KOPT-K1 (cell line): ENCODE results near the gene ADAMTS14.
"Not testable (repeated sequence)": the region's sequence is repeated elsewhere in the genome, so short reads cannot be mapped to it uniquely, and the experiment has no call there.

ENCODE experiments used
- H3K27ac ChIP-seq: fragments of 200-600 bp; sonication (generic); 2 replicates; pipeline ENCODE4 v1.5.1; 2016; ENCODE audit warnings: antibody characterized with exemption, mild to moderate bottlenecking, low read depth, low read length; ENCODE audit not compliant: poor library complexity, severe bottlenecking
- H3K36me3 ChIP-seq: fragments of 200-600 bp; sonication (generic); 2 replicates; pipeline ENCODE4 v1.5.1; 2017; ENCODE audit warnings: antibody characterized with exemption, mild to moderate bottlenecking, low read length, moderate library complexity; ENCODE audit not compliant: insufficient read depth
- H3K9me3 ChIP-seq: fragments of 200-600 bp; sonication (generic); 2 replicates; pipeline ENCODE4 v1.5.1; 2017; ENCODE audit warnings: antibody characterized with exemption, low read length, mild to moderate bottlenecking; ENCODE audit not compliant: insufficient read depth, poor library complexity, severe bottlenecking

ADAMTS14 gene, protein sequence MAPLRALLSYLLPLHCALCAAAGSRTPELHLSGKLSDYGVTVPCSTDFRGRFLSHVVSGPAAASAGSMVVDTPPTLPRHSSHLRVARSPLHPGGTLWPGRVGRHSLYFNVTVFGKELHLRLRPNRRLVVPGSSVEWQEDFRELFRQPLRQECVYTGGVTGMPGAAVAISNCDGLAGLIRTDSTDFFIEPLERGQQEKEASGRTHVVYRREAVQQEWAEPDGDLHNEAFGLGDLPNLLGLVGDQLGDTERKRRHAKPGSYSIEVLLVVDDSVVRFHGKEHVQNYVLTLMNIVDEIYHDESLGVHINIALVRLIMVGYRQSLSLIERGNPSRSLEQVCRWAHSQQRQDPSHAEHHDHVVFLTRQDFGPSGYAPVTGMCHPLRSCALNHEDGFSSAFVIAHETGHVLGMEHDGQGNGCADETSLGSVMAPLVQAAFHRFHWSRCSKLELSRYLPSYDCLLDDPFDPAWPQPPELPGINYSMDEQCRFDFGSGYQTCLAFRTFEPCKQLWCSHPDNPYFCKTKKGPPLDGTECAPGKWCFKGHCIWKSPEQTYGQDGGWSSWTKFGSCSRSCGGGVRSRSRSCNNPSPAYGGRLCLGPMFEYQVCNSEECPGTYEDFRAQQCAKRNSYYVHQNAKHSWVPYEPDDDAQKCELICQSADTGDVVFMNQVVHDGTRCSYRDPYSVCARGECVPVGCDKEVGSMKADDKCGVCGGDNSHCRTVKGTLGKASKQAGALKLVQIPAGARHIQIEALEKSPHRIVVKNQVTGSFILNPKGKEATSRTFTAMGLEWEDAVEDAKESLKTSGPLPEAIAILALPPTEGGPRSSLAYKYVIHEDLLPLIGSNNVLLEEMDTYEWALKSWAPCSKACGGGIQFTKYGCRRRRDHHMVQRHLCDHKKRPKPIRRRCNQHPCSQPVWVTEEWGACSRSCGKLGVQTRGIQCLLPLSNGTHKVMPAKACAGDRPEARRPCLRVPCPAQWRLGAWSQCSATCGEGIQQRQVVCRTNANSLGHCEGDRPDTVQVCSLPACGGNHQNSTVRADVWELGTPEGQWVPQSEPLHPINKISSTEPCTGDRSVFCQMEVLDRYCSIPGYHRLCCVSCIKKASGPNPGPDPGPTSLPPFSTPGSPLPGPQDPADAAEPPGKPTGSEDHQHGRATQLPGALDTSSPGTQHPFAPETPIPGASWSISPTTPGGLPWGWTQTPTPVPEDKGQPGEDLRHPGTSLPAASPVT

DNA sequence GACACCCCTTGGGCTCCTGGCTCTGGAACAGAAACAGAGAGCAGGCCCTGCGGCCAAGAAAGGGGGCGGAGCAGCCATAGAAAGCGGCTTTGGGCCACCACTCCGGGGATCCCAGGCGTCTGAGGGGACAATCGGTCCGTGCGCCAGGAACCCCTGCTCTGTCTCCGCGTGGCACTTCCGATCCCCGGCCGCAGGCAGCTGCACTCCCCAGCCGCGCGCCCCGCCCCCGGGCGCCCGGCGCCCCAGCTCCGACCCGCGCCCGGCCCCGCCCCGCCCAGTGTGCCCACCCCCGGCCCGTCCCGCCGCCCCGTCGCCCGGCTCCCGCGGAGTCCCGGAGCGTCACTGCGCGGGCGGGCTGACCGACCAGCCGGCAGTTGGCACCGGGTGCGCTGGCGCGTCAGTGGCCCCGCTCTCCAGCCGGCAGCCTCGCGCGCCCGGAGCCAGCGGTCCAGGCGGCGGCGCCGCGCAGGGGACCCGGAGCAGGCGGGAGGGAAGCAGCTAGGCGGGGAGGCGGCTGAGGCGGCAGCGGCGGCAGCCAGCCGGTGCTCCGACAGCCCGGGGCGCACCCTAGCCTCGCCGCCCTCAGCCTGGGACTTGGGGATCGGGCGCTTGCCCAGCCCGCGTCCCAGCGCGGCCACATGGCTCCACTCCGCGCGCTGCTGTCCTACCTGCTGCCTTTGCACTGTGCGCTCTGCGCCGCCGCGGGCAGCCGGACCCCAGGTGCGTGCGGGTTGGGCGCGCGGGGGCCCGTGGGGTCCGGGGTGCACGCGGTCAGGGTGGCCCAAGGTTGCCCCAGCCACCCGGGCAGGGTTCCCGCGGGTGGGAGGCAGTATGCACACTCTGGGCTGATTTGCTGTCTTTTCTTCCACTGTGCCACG lies at the start of gene ADAMTS14:
ADAMTS14 (plus strand) TSS at position 342 of the 878 bp plus-strand sequence; CDS start at position 639, 297 bp downstream.
- Histone ChIP-seq H3K27ac (no peak within 1 kb of the TSS), H3K9me3 (peaks cover 8% of the 10 kb centered on the region), H3K36me3 (no peaks in the 10 kb centered on the region)

DNA sequence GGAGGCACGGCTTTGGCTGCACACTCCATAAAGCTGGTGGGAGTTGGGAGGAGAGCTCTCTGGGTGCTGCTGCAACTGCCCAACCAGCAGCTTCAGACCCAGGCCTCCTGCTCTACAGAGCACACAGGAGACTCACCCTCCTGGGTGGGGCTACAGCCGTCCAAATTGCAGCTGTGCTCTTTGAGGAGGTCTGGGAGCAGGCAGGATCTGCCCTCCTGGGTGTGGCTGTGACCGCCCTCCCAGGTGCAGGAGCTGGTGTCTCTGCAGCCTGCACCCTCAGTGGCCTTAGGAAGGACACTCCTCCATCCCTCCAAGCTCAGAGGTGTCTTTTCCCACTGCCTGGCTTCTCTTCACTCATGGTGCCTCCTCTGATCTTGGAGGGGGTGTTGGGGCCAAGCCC lies 49.8 kb upstream of the ADAMTS14 start:
- Histone ChIP-seq H3K27ac (no peak overlapping the region), H3K36me3 (no peaks in the 10 kb centered on the region), H3K9me3 (peaks cover 31% of the 10 kb centered on the region)

DNA sequence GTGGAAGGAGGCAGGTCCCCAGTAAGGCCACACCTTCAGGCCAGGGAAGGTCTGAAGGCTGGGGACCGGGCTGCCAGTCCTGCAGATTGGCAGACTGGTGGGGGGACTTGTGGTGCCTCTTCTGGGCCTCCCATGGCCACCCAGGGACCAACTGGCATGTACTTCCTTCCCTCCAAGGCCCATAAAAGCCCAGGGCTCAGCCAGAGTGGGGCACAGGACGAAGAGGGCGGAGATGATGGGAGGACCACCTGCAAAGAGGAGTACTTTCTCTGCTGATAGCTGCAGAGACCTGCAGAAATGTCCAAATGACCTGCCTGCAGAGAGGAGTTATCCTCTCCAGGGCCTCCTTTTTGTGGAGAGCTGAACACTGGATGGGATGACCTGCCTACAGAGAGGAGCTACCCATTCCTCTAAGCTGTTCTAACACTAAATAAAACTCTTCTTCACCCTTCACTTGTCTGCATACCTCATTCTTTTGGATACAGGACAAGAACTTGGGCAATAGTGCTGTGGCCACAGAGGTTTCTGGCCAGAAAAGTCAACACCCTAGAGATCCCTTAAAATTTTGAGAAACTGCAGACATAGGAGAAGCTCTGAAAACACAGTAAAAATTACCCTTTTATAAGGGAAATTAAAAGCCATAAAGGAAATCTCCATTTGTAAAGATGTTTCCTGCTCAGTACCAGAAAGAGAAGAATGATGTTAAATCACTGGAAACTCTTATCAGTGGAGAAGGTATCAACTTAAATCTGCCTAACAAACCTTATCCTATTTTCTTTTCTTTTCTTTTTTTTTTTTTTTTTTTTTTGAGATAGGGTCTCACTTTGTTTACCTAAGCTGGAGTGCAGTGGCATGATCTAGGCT lies 49.1 kb upstream of the ADAMTS14 start:
- Histone ChIP-seq H3K36me3 (no peaks in the 10 kb centered on the region), H3K27ac (no peak overlapping the region), H3K9me3 (peaks cover 35% of the 10 kb centered on the region)

DNA sequence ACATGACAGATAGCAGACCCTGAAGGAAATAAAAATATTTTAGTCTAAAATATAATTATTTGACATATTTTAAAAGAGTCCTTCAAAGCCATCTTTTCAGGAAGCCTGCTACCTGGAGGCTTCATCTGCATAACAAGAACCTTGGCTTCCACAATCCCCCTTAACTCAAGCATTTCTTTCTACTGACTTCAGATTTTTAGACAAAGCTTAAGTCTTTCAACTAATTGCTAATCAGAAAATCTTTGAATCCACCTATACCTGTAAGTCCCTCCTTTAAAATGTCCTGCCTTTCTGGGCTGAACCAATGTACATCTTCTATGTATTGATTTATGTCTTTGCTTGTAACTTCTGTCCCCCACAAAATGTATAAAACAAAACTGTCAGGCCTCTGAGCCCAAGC lies 46.2 kb upstream of the ADAMTS14 start:
- Histone ChIP-seq H3K27ac (no peak overlapping the region), H3K36me3 (no peaks in the 10 kb centered on the region), H3K9me3 (peaks cover 35% of the 10 kb centered on the region)

DNA sequence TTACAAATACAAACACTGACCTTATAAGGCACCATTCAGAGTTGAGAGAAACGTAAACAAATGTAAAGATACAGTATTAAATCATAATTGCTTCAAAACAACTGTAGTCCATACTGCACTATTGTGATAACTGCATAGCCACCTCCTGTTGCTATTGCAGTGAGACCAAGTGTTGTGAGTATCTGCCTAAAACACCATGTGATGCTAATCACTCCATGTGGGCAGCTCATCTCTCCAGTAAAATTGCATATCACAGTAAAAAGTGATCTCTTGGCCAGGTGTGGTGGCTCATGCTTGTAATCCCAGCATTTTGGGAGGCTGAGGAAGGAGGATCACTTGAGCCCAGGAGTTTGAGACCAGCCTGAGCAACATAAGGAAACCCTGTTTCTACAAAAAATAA lies 43.0 kb upstream of the ADAMTS14 start:
- Histone ChIP-seq H3K27ac (no peak overlapping the region), H3K9me3 (peaks cover 25% of the 10 kb centered on the region), H3K36me3 (no peaks in the 10 kb centered on the region)

DNA sequence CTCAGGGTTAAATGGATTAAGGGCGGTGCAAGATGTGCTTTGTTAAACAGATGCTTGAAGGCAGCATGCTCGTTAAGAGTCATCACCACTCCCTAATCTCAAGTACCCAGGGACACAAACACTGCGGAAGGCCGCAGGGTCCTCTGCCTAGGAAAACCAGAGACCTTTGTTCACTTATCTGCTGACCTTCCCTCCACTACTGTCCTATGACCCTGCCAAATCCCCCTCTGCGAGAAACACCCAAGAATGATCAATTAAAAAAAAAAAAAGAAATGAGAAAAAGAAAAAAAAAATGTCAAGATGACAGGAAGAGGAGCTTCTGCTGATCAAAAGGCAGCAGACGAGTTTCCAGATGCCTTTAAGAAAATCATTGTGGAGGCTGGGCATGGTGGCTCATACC lies 40.6 kb upstream of the ADAMTS14 start:
- H3K9me3 ChIP-seq: peaks cover 25% of the 10 kb centered on the region
- H3K36me3 ChIP-seq, H3K27ac ChIP-seq: not testable (repeated sequence)

DNA sequence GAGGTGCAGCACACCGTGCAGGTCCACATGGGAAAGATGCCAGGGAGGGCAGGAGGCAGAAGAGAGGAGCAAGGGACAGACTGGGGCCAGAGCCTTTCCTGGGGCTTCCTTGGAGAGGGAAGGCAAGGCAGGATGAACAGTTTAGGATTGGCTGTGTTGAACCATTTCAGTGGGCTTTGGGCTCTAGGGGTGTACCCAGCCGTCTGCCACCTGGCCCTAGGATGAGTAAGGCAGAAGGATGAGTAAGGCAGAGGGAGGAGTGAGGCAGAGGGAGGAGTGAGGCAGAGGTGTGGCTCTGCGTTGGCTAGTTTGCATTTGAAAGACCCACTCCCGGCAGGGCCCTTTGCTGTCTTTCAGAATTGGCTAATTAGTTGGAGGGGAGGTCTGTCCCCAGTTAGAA lies 38.3 kb upstream of the ADAMTS14 start:
- no peaks in the 10 kb centered on the region for H3K36me3 ChIP-seq
- no peak overlapping the region for H3K27ac ChIP-seq
- H3K9me3 ChIP-seq: peaks cover 17% of the 10 kb centered on the region

DNA sequence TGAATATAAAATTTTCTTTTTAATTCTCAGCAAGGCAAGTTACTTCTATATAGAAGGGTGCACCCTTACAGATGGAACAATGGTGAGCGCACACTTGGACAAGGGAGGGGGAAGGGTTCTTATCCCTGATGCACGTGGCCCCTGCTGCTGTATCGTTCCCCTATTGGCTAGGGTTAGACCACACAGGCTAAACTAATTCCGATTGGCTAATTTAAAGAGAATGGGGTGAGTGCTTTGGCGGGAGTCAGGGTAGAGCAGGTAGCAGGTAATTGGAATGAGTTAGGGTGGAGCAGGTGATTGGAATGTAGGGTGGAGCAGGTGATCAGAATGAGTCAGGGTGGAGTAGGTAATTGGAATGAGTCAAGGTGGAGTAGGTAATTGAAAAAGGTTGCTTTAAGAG lies 37.8 kb upstream of the ADAMTS14 start:
- not testable (repeated sequence) for H3K27ac ChIP-seq, H3K36me3 ChIP-seq
- H3K9me3 ChIP-seq: peaks cover 14% of the 10 kb centered on the region

DNA sequence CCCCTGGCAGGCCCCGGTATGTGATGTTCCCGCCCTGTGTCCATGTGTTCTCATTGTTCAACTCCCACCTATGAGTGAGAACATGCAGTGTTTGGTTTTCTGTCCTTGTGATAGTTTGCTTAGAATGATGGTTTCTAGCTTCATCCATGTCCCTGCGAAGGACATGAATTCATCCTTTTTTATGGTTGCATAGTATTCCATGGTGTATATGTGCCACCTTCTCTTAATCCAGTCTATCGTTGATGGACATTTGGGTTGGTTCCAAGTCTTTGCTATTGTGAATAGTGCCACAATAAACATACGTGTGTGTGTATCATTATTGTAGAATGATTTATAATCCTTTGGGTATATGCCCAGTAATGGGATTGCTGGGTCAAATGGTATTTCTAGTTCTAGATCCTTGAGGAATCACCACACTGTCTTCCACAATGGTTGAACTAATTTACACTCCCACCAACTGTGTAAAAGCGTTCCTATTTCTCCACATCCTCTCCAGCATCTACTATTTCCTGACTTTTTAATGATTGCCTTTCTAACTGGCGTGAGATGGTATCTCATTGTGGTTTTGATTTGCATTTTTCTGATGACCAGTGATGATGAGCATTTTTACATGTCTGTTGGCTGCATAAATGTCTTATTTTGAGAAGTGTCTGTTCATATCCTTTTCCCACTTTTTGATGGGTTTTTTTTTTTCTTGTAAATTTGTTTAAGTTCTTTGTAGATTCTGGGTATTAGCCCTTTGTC lies 32.5 kb upstream of the ADAMTS14 start:
- not testable (repeated sequence) for H3K27ac ChIP-seq

DNA sequence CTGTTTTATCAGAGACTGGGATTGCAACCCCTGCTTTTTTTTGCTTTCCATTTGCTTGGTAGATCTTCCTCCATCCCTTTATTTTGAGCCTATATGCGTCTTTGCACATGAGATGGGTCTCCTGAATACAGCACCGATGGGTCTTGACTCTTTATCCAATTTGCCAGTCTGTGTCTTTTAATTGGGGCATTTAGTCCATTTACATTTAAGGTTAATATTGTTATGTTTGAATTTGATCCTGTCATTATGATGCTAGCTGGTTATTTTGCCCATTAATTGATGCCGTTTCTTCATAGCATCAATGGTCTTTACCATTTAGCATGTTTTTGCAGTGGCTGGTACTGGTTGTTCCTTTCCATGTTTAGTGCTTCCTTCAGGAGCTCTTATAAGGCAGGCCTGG lies 29.0 kb upstream of the ADAMTS14 start:
- H3K36me3 ChIP-seq, H3K27ac ChIP-seq: not testable (repeated sequence)
- H3K9me3 ChIP-seq: peaks cover 15% of the 10 kb centered on the region

More for the DNA sequence above, 32.5 kb upstream of the ADAMTS14 start:
- not testable (repeated sequence) for H3K36me3 ChIP-seq, H3K9me3 ChIP-seq

DNA sequence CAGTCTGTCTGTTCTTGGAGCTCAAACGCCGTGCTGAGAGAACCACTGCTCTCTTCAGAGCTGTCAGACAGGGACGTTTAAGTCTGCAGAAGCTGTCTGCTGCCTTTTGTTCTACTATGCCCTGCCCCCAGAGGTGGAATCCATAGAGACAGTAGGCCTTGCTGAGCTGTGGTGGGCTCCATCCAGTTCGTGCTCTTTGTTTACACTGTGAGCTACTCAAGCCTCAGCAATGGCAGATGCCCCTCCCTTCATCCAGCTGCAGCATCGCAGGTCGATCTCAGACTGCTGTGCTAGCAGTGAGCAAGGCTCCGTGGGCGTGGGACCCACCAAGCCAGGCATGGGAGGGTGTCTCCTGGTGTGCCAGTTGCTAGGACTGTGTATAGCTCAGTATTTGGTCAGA lies 27.3 kb upstream of the ADAMTS14 start:
- peaks cover 32% of the 10 kb centered on the region for H3K9me3 ChIP-seq
- not testable (repeated sequence) for H3K36me3 ChIP-seq, H3K27ac ChIP-seq

DNA sequence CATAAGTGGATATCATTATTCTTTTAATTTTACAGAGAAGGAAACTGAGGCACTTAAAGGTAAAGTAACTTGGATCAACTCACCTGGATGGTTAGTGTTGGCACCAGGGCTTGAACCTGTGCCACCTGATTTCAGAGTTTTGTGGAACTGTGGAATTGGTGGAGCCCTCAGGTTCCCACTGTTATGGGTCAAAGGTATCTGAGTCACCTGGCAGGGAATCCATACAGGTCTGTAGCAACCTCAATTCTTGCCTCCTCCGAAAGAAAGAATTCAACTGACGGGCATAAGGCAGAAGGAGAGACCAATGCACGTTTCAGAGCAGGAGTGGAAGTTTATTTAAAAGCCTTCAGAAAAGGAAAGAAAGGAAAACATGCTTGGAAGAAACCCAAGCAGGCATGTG lies 25.2 kb upstream of the ADAMTS14 start:
- no peaks in the 10 kb centered on the region for H3K36me3 ChIP-seq
- H3K9me3 ChIP-seq: peaks cover 53% of the 10 kb centered on the region
- no peak overlapping the region for H3K27ac ChIP-seq

DNA sequence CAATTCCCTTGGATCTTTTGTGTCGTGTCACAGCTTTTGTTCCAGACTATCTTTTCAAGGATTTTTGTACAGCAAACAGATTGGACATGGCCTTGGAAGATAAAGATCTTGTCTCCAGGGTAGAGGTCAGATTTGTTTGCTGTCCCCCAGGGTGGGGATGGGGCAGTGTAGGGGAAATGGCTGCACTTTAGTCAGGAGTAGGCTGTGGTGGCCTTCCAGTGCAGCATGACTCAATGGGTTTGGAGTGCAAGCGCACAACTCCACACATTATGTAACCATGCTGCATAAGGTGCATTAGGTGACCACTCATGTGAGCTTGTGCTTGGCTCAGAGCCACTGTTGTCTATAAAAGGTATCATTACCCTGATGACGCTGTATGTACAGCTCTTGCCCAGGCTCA lies 23.9 kb upstream of the ADAMTS14 start:
- Histone ChIP-seq H3K9me3 (peaks cover 64% of the 10 kb centered on the region), H3K36me3 (no peaks in the 10 kb centered on the region), H3K27ac (no peak overlapping the region)
